PFSK-1 (cell line): ENCODE results near the gene ABHD14A.

Experiments
- FOXP2 ChIP-seq: optimal IDR thresholded peaks from 2 replicates; pipeline ENCODE3; 2011; ENCODE audit warnings: borderline replicate concordance, control low read depth, inconsistent platforms; ENCODE audit not compliant: insufficient read depth; ENCODE audit errors: extremely low read length, extremely low read depth
- POLR2AphosphoS5 ChIP-seq: IDR thresholded peaks from 2 replicates; pipeline ENCODE4 v1.6.1; 2012; ENCODE audit warnings: low read depth, mild to moderate bottlenecking, control low read depth, low read length, moderate library complexity
- SIN3A ChIP-seq: IDR thresholded peaks from 2 replicates; pipeline ENCODE4 v1.6.1; 2012; ENCODE audit warnings: mild to moderate bottlenecking, low read length, moderate library complexity, borderline replicate concordance; ENCODE audit not compliant: insufficient read depth
- TAF1 ChIP-seq: IDR thresholded peaks from 2 replicates; pipeline ENCODE4 v1.6.1; 2012; ENCODE audit warnings: low read length, control low read depth, borderline replicate concordance; ENCODE audit not compliant: insufficient read depth
- TF ChIP-seq, protein P1 (sequence below), 2 experiments: IDR thresholded peaks; 2 replicates each; pipeline versions ENCODE4 v1.6.1 to v1.8.0; 2011 to 2012; ENCODE audit warnings: low read depth in 2 of 2, low read length in 2 of 2, control low read depth in 1 of 2, inconsistent platforms in 1 of 2, mild to moderate bottlenecking in 1 of 2, moderate library complexity in 1 of 2; ENCODE audit not compliant: insufficient read depth in 1 of 2

ABHD14A gene

DNA sequence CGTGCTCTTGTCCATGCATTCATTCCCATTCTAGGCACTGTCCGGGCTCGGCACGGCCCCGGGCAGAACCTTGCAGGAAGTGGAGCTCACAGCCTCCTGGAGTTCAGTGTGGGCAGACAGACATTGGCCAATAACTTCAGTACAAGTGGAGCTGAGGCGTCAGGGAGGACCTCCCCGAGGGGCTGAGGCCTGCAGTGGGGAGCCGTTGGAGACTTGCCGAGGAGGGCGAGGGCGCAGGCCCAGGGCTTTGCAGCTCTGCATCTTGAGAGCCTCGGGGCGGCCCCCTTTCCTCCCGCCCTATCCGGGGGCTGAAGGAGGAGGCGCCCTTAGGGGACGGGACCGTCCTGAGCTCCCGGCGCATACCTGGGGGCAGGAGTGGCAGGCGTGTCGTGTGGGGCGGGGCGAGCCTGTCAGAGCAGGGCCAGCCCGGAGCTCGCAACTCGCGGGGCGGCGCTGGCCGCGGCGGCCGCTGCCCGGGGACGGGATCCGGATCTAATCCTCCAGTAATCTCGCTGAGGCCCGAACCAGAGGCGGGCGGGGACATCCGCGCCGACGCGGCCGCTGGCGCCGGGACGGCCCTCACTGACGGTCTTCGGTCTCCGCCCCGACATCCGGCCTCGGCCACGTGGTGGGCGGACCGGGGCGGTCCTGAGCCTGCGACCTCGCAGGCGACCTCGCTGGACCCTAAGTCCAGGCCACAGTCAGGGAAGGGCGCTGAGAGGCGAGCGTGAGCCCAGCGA lies 8.1 kb downstream of the ABHD14A start, which contains the start of gene ACY1:
Gene ACY1 (plus strand): TSS at position 698 of the 740 bp plus-strand sequence. CDS start 530 bp downstream, outside the sequence.
- TF ChIP-seq SIN3A (no peak), POLR2AphosphoS5 (peak; percentile 86), FOXP2 (no peak), TAF1 (peak; percentile 73; the same call in 1 of the 2 replicates)
- TF ChIP-seq, protein P1, sequence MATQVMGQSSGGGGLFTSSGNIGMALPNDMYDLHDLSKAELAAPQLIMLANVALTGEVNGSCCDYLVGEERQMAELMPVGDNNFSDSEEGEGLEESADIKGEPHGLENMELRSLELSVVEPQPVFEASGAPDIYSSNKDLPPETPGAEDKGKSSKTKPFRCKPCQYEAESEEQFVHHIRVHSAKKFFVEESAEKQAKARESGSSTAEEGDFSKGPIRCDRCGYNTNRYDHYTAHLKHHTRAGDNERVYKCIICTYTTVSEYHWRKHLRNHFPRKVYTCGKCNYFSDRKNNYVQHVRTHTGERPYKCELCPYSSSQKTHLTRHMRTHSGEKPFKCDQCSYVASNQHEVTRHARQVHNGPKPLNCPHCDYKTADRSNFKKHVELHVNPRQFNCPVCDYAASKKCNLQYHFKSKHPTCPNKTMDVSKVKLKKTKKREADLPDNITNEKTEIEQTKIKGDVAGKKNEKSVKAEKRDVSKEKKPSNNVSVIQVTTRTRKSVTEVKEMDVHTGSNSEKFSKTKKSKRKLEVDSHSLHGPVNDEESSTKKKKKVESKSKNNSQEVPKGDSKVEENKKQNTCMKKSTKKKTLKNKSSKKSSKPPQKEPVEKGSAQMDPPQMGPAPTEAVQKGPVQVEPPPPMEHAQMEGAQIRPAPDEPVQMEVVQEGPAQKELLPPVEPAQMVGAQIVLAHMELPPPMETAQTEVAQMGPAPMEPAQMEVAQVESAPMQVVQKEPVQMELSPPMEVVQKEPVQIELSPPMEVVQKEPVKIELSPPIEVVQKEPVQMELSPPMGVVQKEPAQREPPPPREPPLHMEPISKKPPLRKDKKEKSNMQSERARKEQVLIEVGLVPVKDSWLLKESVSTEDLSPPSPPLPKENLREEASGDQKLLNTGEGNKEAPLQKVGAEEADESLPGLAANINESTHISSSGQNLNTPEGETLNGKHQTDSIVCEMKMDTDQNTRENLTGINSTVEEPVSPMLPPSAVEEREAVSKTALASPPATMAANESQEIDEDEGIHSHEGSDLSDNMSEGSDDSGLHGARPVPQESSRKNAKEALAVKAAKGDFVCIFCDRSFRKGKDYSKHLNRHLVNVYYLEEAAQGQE (IDR thresholded peaks at IDR 0.05; ENCODE audit: insufficient read depth in 1 of 2, low read depth in 2 of 2, low read length in 2 of 2), result no peak; a peak in 1 of 4 replicates

DNA sequence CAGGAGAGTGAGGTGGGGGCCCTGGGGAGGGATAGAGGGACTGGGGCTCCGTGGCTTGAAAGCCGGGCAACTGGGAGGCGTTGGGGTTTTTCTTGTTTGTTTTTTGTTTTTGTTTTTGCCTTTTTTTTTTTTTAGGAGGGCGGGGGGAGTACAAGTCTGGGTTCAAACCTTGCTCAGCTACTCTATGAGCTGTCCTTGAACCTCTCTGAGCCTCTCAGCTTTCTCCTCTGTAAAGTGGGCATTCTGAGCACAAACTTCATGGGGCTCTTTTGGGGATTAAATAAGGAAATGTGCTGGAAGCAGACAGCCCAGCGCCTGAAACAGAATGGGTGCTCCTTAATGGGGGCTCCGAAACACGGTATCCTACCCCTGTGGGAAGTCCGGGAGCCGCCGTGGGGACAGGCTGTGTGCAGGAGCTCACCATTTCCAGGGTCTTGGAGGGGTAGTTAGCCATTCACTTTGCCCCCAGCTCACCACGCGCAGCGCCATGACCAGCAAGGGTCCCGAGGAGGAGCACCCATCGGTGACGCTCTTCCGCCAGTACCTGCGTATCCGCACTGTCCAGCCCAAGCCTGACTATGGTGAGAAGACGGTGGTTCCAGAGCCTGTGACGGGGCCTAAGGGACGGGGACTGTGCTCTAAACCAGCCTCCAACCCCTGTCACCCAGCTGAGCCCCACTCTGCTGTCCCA lies 8.9 kb downstream of the ABHD14A start:
- no peak for TF ChIP-seq FOXP2
- no peak for TF ChIP-seq SIN3A

DNA sequence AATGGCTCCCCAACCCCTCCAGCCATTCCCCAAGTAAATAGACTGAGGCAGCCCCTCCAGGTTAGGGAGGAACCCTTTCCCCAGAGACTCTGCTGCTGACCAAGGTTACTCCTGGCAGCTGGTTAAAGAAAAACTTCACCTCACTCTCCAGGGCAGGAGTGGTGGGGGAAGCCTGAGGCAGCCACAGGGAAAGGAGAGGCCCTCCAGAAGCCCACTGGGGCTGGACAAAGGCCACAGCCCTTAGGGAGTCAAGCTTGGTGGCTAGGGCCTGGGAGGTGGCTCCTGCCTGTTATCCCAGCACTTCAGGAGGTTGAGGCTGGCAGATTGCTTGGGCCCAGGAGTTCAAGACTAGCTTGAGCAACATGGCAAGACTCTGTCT lies 9.4 kb downstream of the ABHD14A start:
- TF ChIP-seq SIN3A (no peak), POLR2AphosphoS5 (no peak), FOXP2 (no peak), TAF1 (no peak)
- TF ChIP-seq, protein P1 (IDR thresholded peaks at IDR 0.05; ENCODE audit: insufficient read depth in 1 of 2, low read depth in 2 of 2, low read length in 2 of 2), result no peak

DNA sequence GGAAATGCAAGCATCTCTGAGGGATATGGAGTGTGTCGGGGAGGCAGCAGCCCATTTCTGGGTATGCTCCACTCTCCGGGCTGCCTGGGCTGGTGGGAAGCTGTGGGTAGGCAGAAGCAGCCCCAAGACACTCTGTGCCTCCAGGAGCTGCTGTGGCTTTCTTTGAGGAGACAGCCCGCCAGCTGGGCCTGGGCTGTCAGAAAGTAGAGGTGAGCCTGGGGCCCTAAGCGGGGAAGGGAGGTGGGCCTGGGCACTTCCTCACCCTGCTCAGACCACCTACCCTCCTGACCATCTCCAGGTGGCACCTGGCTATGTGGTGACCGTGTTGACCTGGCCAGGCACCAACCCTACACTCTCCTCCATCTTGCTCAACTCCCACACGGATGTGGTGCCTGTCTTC lies 10.2 kb downstream of the ABHD14A start:
- TF ChIP-seq FOXP2 (no peak), TAF1 (no peak), SIN3A (no peak), POLR2AphosphoS5 (no peak)
- TF ChIP-seq, protein P1 (IDR thresholded peaks at IDR 0.05; ENCODE audit: insufficient read depth in 1 of 2, low read depth in 2 of 2, low read length in 2 of 2), result no peak

DNA sequence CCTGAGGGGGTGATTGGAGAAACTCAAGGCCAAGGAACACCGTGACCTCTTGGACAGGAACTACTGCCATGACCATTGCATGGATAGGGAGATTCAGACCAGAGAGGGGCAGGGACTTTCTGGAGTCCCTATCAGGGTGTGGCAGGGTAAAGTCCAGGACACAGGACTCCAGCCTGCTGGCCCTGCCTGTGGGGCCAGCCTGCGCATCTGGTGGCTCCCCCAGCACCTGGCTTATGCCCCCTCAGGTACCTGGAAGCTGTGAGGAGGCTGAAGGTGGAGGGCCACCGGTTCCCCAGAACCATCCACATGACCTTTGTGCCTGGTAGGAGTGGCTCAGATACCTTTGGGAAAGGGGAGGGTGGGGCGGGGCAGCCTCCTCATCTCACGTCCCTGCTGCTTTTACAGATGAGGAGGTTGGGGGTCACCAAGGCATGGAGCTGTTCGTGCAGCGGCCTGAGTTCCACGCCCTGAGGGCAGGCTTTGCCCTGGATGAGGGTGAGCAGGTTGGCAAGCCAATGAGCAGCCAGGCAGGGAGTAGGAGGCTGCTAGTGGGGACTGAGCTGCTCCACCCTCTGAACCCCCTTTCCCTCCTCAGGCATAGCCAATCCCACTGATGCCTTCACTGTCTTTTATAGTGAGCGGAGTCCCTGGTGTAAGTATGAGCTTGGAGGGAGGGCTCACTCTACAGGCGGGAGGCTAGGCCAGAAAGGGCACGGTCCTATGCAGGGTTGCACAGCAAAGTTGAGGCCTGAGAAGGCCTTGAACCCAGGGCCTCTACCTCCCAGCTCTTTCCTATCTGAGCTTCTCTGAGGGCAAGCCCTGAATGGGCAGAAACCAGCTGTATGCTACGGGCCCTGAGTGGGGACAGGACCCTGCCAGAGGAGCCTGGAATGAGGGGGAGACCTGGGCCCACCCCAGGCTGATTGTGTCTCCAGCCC lies 11.4 kb downstream of the ABHD14A start:
- TF ChIP-seq POLR2AphosphoS5 (no peak), FOXP2 (no peak), TAF1 (no peak), SIN3A (no peak)
- TF ChIP-seq, protein P1 (IDR thresholded peaks at IDR 0.05; ENCODE audit: insufficient read depth in 1 of 2, low read depth in 2 of 2, low read length in 2 of 2), result no peak
